ENCODE data around the gene NRSN1. TPM values are rescaled to one million over a fixed set of nuclear protein-coding genes. Genes with fewer than 3 reads are reported as not detected.

NRSN1 gene
- total RNA-seq, 2 experiments from 2014 or later, result not detected

Other genes starting within 250 kb of the NRSN1 start
- gene DCDC2, start 231.8 kb downstream of the NRSN1 start, total RNA-seq, result not detected

All from activated CD8-positive, alpha-beta memory T cell treated with anti-CD3 and anti-CD28 coated beads, Interleukin-2, amount 10 ng/mL, durations not matched to agents 7 days and 5 days (primary cell).